ENCODE results near the gene FTO. TPM values are rescaled to one million over a fixed set of nuclear protein-coding genes. Genes with fewer than 3 reads are reported as not detected.

FTO gene
- total and polyA plus RNA-seq, 2 of the 13 experiments (the other 11 are each of a cell fraction or from before 2014, with no cell fraction given): 41.6 to 55.8 TPM

- TF ChIP-seq, protein P1, sequence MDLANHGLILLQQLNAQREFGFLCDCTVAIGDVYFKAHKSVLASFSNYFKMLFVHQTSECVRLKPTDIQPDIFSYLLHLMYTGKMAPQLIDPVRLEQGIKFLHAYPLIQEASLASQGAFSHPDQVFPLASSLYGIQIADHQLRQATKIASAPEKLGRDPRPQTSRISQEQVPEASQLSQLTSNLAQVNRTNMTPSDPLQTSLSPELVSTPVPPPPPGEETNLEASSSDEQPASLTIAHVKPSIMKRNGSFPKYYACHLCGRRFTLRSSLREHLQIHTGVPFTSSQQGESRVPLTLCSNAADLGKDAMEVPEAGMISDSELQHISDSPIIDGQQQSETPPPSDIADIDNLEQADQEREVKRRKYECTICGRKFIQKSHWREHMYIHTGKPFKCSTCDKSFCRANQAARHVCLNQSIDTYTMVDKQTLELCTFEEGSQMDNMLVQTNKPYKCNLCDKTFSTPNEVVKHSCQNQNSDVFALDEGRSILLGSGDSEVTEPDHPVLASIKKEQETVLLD (CRISPR knock-in tag; IDR thresholded peaks at IDR 0.05; ENCODE audit: low read depth): no peak
- TF ChIP-seq ZNF20 (CRISPR knock-in tag; IDR thresholded peaks at IDR 0.05): no peak
- TF ChIP-seq, protein P2, sequence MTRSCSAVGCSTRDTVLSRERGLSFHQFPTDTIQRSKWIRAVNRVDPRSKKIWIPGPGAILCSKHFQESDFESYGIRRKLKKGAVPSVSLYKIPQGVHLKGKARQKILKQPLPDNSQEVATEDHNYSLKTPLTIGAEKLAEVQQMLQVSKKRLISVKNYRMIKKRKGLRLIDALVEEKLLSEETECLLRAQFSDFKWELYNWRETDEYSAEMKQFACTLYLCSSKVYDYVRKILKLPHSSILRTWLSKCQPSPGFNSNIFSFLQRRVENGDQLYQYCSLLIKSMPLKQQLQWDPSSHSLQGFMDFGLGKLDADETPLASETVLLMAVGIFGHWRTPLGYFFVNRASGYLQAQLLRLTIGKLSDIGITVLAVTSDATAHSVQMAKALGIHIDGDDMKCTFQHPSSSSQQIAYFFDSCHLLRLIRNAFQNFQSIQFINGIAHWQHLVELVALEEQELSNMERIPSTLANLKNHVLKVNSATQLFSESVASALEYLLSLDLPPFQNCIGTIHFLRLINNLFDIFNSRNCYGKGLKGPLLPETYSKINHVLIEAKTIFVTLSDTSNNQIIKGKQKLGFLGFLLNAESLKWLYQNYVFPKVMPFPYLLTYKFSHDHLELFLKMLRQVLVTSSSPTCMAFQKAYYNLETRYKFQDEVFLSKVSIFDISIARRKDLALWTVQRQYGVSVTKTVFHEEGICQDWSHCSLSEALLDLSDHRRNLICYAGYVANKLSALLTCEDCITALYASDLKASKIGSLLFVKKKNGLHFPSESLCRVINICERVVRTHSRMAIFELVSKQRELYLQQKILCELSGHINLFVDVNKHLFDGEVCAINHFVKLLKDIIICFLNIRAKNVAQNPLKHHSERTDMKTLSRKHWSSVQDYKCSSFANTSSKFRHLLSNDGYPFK (CRISPR knock-in tag; IDR thresholded peaks at IDR 0.05; ENCODE audit: borderline replicate concordance): no peak
- no peak for TF ChIP-seq ZNF225 (CRISPR knock-in tag; IDR thresholded peaks at IDR 0.05)
- no peak for TF ChIP-seq RFX3 (CRISPR knock-in tag; IDR thresholded peaks at IDR 0.05)
- TF ChIP-seq IKZF4 (CRISPR knock-in tag; IDR thresholded peaks at IDR 0.05; ENCODE audit: borderline replicate concordance, low read depth, not compliant biosample characterization): no peak
Measured at GRCh38 chr16:54153240-54153934, 449.4 kb downstream of the FTO start (continued).

DNA sequence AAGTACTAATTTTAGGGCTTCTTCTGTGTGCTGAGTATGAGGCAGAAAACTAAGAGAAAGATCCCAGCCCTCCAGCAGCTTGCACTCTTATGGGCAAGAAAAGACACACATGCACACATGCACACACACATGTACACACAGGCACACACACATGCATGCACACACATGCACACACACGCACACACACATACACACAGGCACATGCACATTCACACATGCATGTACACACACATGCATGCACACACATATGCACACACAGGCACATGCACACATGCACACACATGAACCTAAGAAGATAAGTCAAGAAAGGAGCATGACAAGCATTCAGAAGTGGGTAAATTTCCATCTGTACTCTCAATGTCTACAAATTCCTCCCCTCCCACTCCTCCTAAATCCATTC lies 452.4 kb downstream of the FTO start:
- FAIRE-seq: no peak
- in situ Hi-C loops (cut with HindIII; ENCODE audit: extremely low pct_ligation_motif_present, low pct_unique_long_range_greater_than_20kb): no loop called here
- Histone ChIP-seq H4K20me1 (ENCODE audit: insufficient read depth, low read length) (no peaks in the 10 kb centered on the region), H3K36me3 (replicated peaks in 1 of 2; ENCODE audit: control insufficient read depth in 1 of 2, insufficient read depth in 2 of 2, low read length in 2 of 2) (no peaks in the 10 kb centered on the region), H3K27me3 (ENCODE audit: control insufficient read depth in 1 of 2, insufficient read depth in 2 of 2, low read length in 2 of 2) (no peaks in the 10 kb centered on the region), H3K4me1 (ENCODE audit: insufficient read depth, low read length) (peaks cover 54% of the 10 kb centered on the region), H3K9me3 (ENCODE audit: low read length) (no peaks in the 10 kb centered on the region), H3K4me3 (replicated peaks in 1 of 3; ENCODE audit: insufficient read depth in 1 of 3, low read depth in 2 of 3, low read length in 3 of 3) (no peak overlapping the region), H3K79me2 (ENCODE audit: insufficient read depth, low read length) (no peaks in the 10 kb centered on the region), H3K27ac (ENCODE audit: extremely low read length, insufficient read depth, low read length) (no peak overlapping the region), H3K4me2 (ENCODE audit: low read depth, low read length) (no peak overlapping the region), H3K9ac (ENCODE audit: insufficient read depth, low read depth, low read length) (no peak overlapping the region), H2AFZ (ENCODE audit: low read length) (no peak overlapping the region)
- intact Hi-C loops (cut with micrococcal nuclease; ENCODE audit: unreplicated experiment): no loop called here
- BruUV-seq (replicated peaks): no TSS peak
- ATAC-seq: no peak
- ChIA-PET POLR2A (no interaction called here), CTCF (ENCODE audit: low intra/inter-chr PET ratio, low total read pairs) (no interaction called here)
- no peak for DNase-seq (ENCODE audit: low spot score)
- WGBS (ENCODE audit: low lambda C conversion rate): 100% methylated on average over 1 of the region's 1 CpG
- peak; percentile 98 for TF ChIP-seq MNT (IDR thresholded peaks at IDR 0.05)
- no peak for TF ChIP-seq ZNF652 (CRISPR knock-in tag; IDR thresholded peaks at IDR 0.05; ENCODE audit: borderline replicate concordance, low read depth)
- no peak for TF ChIP-seq ZNF343 (CRISPR knock-in tag; IDR thresholded peaks at IDR 0.05)
- TF ChIP-seq SKIL (CRISPR knock-in tag; IDR thresholded peaks at IDR 0.05; ENCODE audit: borderline replicate concordance): peak; percentile 55; the same call in 1 of the 2 replicates
- no peak for TF ChIP-seq ZNF180 (CRISPR knock-in tag; IDR thresholded peaks at IDR 0.05; ENCODE audit: borderline replicate concordance, low read depth)
